GM23248 (cell line): ENCODE measurements around the gene ETV1.

ENCODE experiments used
- EZH2 ChIP-seq: fragments of 200-600 bp; sonication (generic); IDR thresholded peaks from 2 replicates; pipeline ENCODE4 v1.6.1; 2018; ENCODE audit warnings: antibody characterized with exemption, mild to moderate bottlenecking; ENCODE audit not compliant: insufficient read depth, poor library complexity, severe bottlenecking
- EZH2phosphoT487 ChIP-seq: fragments of 200-600 bp; sonication (generic); IDR thresholded peaks from 2 replicates; pipeline ENCODE4 v1.6.1; 2018; ENCODE audit warnings: antibody characterized with exemption, moderate library complexity, mild to moderate bottlenecking, low read depth; ENCODE audit not compliant: insufficient read depth

DNA sequence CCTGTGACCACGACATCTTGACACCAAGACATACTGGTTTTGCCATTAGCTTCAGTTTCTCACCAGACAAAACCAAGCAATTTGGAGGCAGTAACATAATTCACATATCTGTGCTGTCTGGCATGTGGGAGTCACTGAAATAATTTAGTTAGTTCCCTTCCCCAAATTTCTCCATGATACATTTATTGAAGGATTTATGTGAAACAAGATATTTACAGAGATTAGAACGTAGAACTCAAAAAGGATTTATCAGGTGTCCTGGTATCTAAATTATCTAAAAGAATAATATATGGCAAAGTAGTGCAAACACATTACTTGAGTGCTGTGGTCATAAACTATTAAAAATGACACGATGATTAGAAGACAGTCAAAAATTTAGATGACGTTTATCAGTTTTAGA, 98.7 kb downstream of the ETV1 start:
- no peak for TF ChIP-seq EZH2
- no peak for TF ChIP-seq EZH2phosphoT487
